NCI-H1694 (cell line): ENCODE results near the gene CEACAM5.
"Not testable (repeated sequence)": the region's sequence is repeated elsewhere in the genome, so short reads cannot be mapped to it uniquely, and the experiment has no call there.

Experiments
- DNase-seq: peaks from one replicate; lab custom pipeline; 2025; lab: John Stamatoyannopoulos, UW

CEACAM5 gene

GRCh38 chr19:41740415-41741243 is 32.2 kb downstream of the CEACAM5 start:
- DNase-seq: no peak

GRCh38 chr19:41741244-41741554 is 32.8 kb downstream of the CEACAM5 start:
- no peak for DNase-seq

- DNase-seq: no peak
Observed at GRCh38 chr19:41744850-41745249, 36.4 kb downstream of the CEACAM5 start.

GRCh38 chr19:41745756-41746155 is 37.3 kb downstream of the CEACAM5 start:
- no peak for DNase-seq

GRCh38 chr19:41746593-41747227 is 38.3 kb downstream of the CEACAM5 start:
- DNase-seq: peak; percentile 25

- no peak for DNase-seq
Observed at GRCh38 chr19:41748012-41748411, 39.6 kb downstream of the CEACAM5 start.

- not testable (repeated sequence) for DNase-seq
Observed at GRCh38 chr19:41750248-41751134, 42.1 kb downstream of the CEACAM5 start.

- DNase-seq: peak; percentile 9
Observed at GRCh38 chr19:41753159-41753558, 44.7 kb downstream of the CEACAM5 start.

- DNase-seq: peak; percentile 43
Observed at GRCh38 chr19:41753936-41754529, 45.6 kb downstream of the CEACAM5 start.

- DNase-seq: no peak
Observed at GRCh38 chr19:41755328-41755913, 47.0 kb downstream of the CEACAM5 start, which contains the start of gene CEACAM6. CEACAM6 (plus strand) TSS chr19:41755530; CDS start chr19:41755639, 109 bp downstream.

- no peak for DNase-seq
Observed at GRCh38 chr19:41758846-41759245, 50.4 kb downstream of the CEACAM5 start.

GRCh38 chr19:41767115-41767514 is 58.7 kb downstream of the CEACAM5 start:
- no peak for DNase-seq

GRCh38 chr19:41768105-41768504 is 59.7 kb downstream of the CEACAM5 start:
- DNase-seq: not testable (repeated sequence)

- no peak for DNase-seq
Observed at GRCh38 chr19:41769608-41770007, 61.2 kb downstream of the CEACAM5 start.

GRCh38 chr19:41771410-41771809 is 63.0 kb downstream of the CEACAM5 start:
- DNase-seq: no peak

GRCh38 chr19:41774515-41774980 is 66.1 kb downstream of the CEACAM5 start:
- no peak for DNase-seq

- DNase-seq: no peak
Observed at GRCh38 chr19:41776700-41777099, 68.3 kb downstream of the CEACAM5 start.
